GM12801 (cell line): Measurements from ENCODE around the gene PDGFA.

ENCODE experiments used
- CTCF ChIP-seq: IDR thresholded peaks from one replicate; pipeline ENCODE4 v1.5.1; 2011; ENCODE audit warnings: control low read depth; ENCODE audit not compliant: insufficient read length; ENCODE audit errors: extremely low read depth

Gene PDGFA

DNA sequence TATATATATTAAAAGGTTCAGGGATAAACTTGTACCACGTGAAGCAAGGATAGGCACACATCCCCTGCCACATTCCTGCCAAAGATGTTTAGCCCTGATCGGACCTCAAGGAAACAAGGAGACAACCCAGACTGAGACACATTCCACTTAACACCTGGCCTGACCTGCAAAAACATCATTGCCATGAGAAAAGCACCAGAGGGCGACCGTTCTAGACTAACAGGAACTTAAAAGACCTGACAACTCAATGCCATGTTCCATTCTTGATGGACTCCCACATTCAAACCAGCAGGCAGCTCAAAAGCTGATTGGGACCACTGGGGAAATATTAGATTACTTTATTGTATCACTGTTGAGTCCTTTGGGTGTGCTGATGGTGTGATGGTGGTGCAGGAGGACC is 8.1 kb upstream of the PDGFA start:
- no peak for TF ChIP-seq CTCF

GRCh38 chr7:526460-527034 is 6.9 kb upstream of the PDGFA start:
- no peak for TF ChIP-seq CTCF

- TF ChIP-seq CTCF: no peak
Measured at GRCh38 chr7:525740-526139, 6.1 kb upstream of the PDGFA start.

GRCh38 chr7:524800-525199 is 5.2 kb upstream of the PDGFA start:
- TF ChIP-seq CTCF: no peak

- TF ChIP-seq CTCF: no peak
Measured at GRCh38 chr7:523347-524336, 4.0 kb upstream of the PDGFA start.

GRCh38 chr7:522951-523314 is 3.3 kb upstream of the PDGFA start:
- TF ChIP-seq CTCF: no peak

DNA sequence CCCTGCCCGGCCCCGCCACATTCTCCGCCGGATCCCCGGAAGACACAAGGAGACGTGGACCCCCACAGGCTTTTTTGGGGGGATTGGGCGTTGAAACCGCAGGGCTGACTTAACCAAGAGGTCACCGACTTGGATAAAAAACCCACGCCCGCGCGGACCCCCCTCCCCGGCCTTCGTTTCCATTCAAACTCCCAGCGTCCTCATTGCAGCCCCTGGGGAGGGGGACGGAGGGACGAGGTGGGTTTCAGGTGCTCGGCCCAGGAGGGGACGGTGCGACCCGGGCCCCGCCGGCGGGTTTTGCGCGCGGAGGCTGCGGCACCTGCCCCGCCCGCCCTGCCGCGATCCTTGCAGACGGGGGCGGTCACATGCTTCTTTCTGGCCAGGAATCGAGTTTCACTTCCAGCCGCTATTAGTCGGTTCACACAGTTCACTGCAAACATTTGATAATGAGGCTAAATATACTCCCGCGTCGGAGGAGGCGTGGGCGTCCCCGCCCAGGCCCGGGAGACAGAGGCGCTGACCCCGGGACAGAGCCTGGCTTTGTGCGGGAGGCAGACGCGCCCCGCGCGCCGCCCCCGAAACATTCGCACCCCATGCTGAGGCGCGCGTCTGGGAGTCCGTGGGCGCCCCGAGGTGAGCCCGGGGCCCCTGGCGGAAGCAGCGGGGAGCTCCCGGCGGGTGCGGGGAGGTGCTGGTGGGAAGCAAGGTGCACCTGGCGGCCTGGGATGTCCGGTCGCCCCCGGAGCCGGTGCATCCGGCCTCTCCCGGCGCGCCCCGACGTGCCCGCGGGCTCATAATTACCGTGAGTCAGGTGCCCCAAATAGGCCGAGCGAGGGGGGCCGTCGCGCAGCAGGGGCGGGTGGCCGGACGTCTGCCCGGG is 2.7 kb upstream of the PDGFA start:
- no peak for TF ChIP-seq CTCF
